Measurements from ENCODE around the gene OCRL. TPM values are rescaled to one million over a fixed set of nuclear protein-coding genes. Genes with fewer than 3 reads are reported as not detected.
"Not testable (repeated sequence)": the region's sequence is repeated elsewhere in the genome, so short reads cannot be mapped to it uniquely, and the experiment has no call there.

Gene OCRL
- total RNA-seq, 1 experiment from 2014 or later, result 19.4 TPM

- Histone ChIP-seq H3K36me3 (ENCODE audit: low read depth, low read length) (peaks cover 25% of the 10 kb centered on the region; the same call in 1 of the 2 replicates), H3K4me2 (ENCODE audit: low read length) (no peak overlapping the region), H3K4me1 (ENCODE audit: insufficient read depth, low read length) (no peaks in the 10 kb centered on the region), H2AFZ (ENCODE audit: low read length) (no peak overlapping the region), H3K9ac (ENCODE audit: low read length) (no peak overlapping the region), H3K27me3 (ENCODE audit: low read length) (no peaks in the 10 kb centered on the region), H3F3A (ENCODE audit: low read length, unreplicated experiment) (no peaks in the 10 kb centered on the region), H3K9me2 (replicated peaks; ENCODE audit: low read length) (no peaks in the 10 kb centered on the region), H3K4me3 (ENCODE audit: low read length) (no peak overlapping the region), H3K27ac (ENCODE audit: low read length) (no peak overlapping the region), H4K20me1 (ENCODE audit: low read length) (no peaks in the 10 kb centered on the region), H3K9me3 (ENCODE audit: low read length) (no peaks in the 10 kb centered on the region), H3K79me2 (ENCODE audit: low read length) (no peaks in the 10 kb centered on the region)
- intact Hi-C loops (cut with micrococcal nuclease), result no loop called here
- ChIA-PET POLR2A (ENCODE audit: unreplicated experiment) (no interaction called here), CTCF (no interaction called here)
- ATAC-seq (no peak), DNase-seq (no peak)
- TF ChIP-seq EZH2phosphoT487 (IDR thresholded peaks at IDR 0.05; ENCODE audit: borderline replicate concordance, low read length) (no peak), EZH2 (IDR thresholded peaks at IDR 0.05; ENCODE audit: low read length, unreplicated experiment) (no peak)
- TF ChIP-seq, protein P1, sequence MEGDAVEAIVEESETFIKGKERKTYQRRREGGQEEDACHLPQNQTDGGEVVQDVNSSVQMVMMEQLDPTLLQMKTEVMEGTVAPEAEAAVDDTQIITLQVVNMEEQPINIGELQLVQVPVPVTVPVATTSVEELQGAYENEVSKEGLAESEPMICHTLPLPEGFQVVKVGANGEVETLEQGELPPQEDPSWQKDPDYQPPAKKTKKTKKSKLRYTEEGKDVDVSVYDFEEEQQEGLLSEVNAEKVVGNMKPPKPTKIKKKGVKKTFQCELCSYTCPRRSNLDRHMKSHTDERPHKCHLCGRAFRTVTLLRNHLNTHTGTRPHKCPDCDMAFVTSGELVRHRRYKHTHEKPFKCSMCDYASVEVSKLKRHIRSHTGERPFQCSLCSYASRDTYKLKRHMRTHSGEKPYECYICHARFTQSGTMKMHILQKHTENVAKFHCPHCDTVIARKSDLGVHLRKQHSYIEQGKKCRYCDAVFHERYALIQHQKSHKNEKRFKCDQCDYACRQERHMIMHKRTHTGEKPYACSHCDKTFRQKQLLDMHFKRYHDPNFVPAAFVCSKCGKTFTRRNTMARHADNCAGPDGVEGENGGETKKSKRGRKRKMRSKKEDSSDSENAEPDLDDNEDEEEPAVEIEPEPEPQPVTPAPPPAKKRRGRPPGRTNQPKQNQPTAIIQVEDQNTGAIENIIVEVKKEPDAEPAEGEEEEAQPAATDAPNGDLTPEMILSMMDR (conservative IDR thresholded peaks at IDR 0.05; ENCODE audit: low read depth, low read length), result no peak
- BruUV-seq (replicated peaks), result no TSS peak
Observed at GRCh38 chrX:129566073-129566472, 26.0 kb downstream of the OCRL start.

DNA sequence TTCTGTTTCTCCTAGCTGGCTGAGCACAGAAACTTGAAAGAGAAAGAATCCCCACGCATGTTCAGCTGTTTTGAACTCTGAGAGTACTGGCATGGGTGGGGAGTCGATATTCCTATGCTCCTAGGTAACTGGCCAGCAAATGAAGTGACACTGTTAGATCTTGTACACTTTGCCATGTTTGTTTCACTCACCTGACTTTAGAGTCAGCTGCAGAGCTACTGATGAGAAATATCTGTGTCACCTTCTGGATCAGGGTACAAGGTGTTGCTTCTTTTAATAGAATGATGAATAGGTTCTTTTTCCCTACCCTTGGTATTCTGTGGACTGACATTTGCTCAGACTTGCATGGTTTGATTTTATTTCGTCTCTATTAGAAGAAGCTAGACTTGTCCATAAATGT is 28.3 kb downstream of the OCRL start:
- POLR2A ChIA-PET (ENCODE audit: unreplicated experiment), result no interaction called here
- CTCF ChIA-PET, result no interaction called here

GRCh38 chrX:129572422-129572821 is 32.4 kb downstream of the OCRL start:
- TF ChIP-seq, protein P1 (conservative IDR thresholded peaks at IDR 0.05; ENCODE audit: low read depth, low read length), result no peak
- no peak for TF ChIP-seq EZH2phosphoT487 (IDR thresholded peaks at IDR 0.05; ENCODE audit: borderline replicate concordance, low read length)
- no peak for TF ChIP-seq EZH2 (IDR thresholded peaks at IDR 0.05; ENCODE audit: low read length, unreplicated experiment)
- Histone ChIP-seq H3K79me2 (ENCODE audit: low read length) (no peaks in the 10 kb centered on the region), H3K36me3 (ENCODE audit: low read depth, low read length) (peaks cover 37% of the 10 kb centered on the region), H4K20me1 (ENCODE audit: low read length) (no peaks in the 10 kb centered on the region), H3K4me3 (ENCODE audit: low read length) (no peak overlapping the region), H2AFZ (ENCODE audit: low read length) (no peak overlapping the region), H3K4me1 (ENCODE audit: insufficient read depth, low read length) (no peaks in the 10 kb centered on the region), H3K9me2 (replicated peaks; ENCODE audit: low read length) (no peaks in the 10 kb centered on the region), H3K27ac (ENCODE audit: low read length) (no peak overlapping the region), H3K9ac (ENCODE audit: low read length) (no peak overlapping the region), H3K4me2 (ENCODE audit: low read length) (no peak overlapping the region), H3K27me3 (ENCODE audit: low read length) (no peaks in the 10 kb centered on the region), H3K9me3 (ENCODE audit: low read length) (no peaks in the 10 kb centered on the region), H3F3A (ENCODE audit: low read length, unreplicated experiment) (no peaks in the 10 kb centered on the region)
- POLR2A ChIA-PET (ENCODE audit: unreplicated experiment), result no interaction called here
- CTCF ChIA-PET, result no interaction called here
- no peak for ATAC-seq
- DNase-seq, result no peak
- no TSS peak for BruUV-seq (replicated peaks)
- intact Hi-C loops (cut with micrococcal nuclease), result no loop called here

More for the DNA sequence above, 28.3 kb downstream of the OCRL start:
- Histone ChIP-seq H3K4me1 (ENCODE audit: insufficient read depth, low read length) (no peaks in the 10 kb centered on the region), H3K79me2 (ENCODE audit: low read length) (no peaks in the 10 kb centered on the region), H3K36me3 (ENCODE audit: low read depth, low read length) (peaks cover 19% of the 10 kb centered on the region), H2AFZ (ENCODE audit: low read length) (no peak overlapping the region), H3K4me3 (ENCODE audit: low read length) (no peak overlapping the region), H3K27me3 (ENCODE audit: low read length) (no peaks in the 10 kb centered on the region), H3K9me3 (ENCODE audit: low read length) (no peaks in the 10 kb centered on the region), H3K9ac (ENCODE audit: low read length) (no peak overlapping the region), H3K9me2 (replicated peaks; ENCODE audit: low read length) (no peaks in the 10 kb centered on the region), H4K20me1 (ENCODE audit: low read length) (no peaks in the 10 kb centered on the region), H3K4me2 (ENCODE audit: low read length) (no peak overlapping the region), H3K27ac (ENCODE audit: low read length) (no peak overlapping the region), H3F3A (ENCODE audit: low read length, unreplicated experiment) (no peaks in the 10 kb centered on the region)
- BruUV-seq (replicated peaks), result no TSS peak
- DNase-seq (no peak), ATAC-seq (no peak)
- TF ChIP-seq, protein P1 (conservative IDR thresholded peaks at IDR 0.05; ENCODE audit: low read depth, low read length), result no peak
- TF ChIP-seq EZH2 (IDR thresholded peaks at IDR 0.05; ENCODE audit: low read length, unreplicated experiment) (no peak), EZH2phosphoT487 (IDR thresholded peaks at IDR 0.05; ENCODE audit: borderline replicate concordance, low read length) (no peak)
- intact Hi-C loops (cut with micrococcal nuclease), result no loop called here

GRCh38 chrX:129573652-129574051 is 33.6 kb downstream of the OCRL start:
- BruUV-seq (replicated peaks); H3K4me1 ChIP-seq (ENCODE audit: insufficient read depth, low read length); H3F3A ChIP-seq (ENCODE audit: low read length, unreplicated experiment); CTCF ChIA-PET; ATAC-seq; H3K9me3 ChIP-seq (ENCODE audit: low read length); H3K79me2 ChIP-seq (ENCODE audit: low read length); POLR2A ChIA-PET (ENCODE audit: unreplicated experiment); DNase-seq; H3K27me3 ChIP-seq (ENCODE audit: low read length); intact Hi-C loops (cut with micrococcal nuclease); H3K4me3 ChIP-seq (ENCODE audit: low read length); H3K4me2 ChIP-seq (ENCODE audit: low read length); H2AFZ ChIP-seq (ENCODE audit: low read length); H3K9ac ChIP-seq (ENCODE audit: low read length); H4K20me1 ChIP-seq (ENCODE audit: low read length); H3K27ac ChIP-seq (ENCODE audit: low read length); H3K9me2 ChIP-seq (replicated peaks; ENCODE audit: low read length): not testable (repeated sequence)
- peaks cover 43% of the 10 kb centered on the region for H3K36me3 ChIP-seq (ENCODE audit: low read depth, low read length)
